K562 (cell line): ENCODE data around the gene EXT2. TPM values are rescaled to one million over a fixed set of nuclear protein-coding genes. Genes with fewer than 3 reads are reported as not detected.

Source experiments
- ATAC-seq: fragments of 200-7000 bp; cut with Tn5 transposase; 3 replicates; pipeline ENCODE4 v1.9.1; 2020; ENCODE audit warnings: moderate library complexity
- BruUV-seq: library from RNA; stranded (reverse); fragments of 400-500 nt; replicated peaks from 2 replicates; lab custom pipeline; 2021; lab: Mats Ljungman, UMichigan
- CTCF ChIA-PET: fragments of 300-600 bp; formaldehyde crosslinking; extraction: SDS; loops from one replicate; lab custom pipeline; 2021; ENCODE audit warnings: low intra/inter-chr PET ratio; lab: Yijun Ruan, JAX
- POLR2A ChIA-PET: fragments of 300-600, 350-650 bp; sonication (Branson Sonifier 250); formaldehyde crosslinking; extraction: SDS; loops from one replicate; lab custom pipeline; 2021; ENCODE audit warnings: antibody characterized with exemption, inconsistent platforms; lab: Yijun Ruan, JAX
- DNase-seq, 4 experiments: peaks; one replicate each; pipeline versions ENCODE4 v3.0.0 to v3.0.0-alpha.2; 2011 to 2018; ENCODE audit warnings: low spot score in 3 of 4, mixed read lengths in 3 of 4; ENCODE audit errors: extremely low read depth in 1 of 4
- FAIRE-seq: peaks from 2 replicates; lab custom pipeline; 2011; peaks lifted over from hg19 to GRCh38; lab: Jason Lieb, UNC
- H2AFZ ChIP-seq: 2 replicates; pipeline ENCODE4 v1.6.0; 2011; ENCODE audit warnings: low read depth, low read length, control low read depth, inconsistent platforms
- H3K27ac ChIP-seq: fragments of 200-600 bp; 3 replicates; pipeline ENCODE4 v1.8.0; 2011; ENCODE audit warnings: low read depth, mild to moderate bottlenecking, control low read depth, inconsistent platforms, low read length, moderate library complexity, mixed read lengths; ENCODE audit errors: extremely low read depth
- H3K27me3 ChIP-seq, 2 experiments: fragments of 300-600 bp in 1 of 2; 2 replicates in 1 of 2; 3 replicates in 1 of 2; pipeline versions ENCODE4 v1.6.0 to v1.8.0; 2011; ENCODE audit warnings: inconsistent platforms in 2 of 2, low read length in 2 of 2, mild to moderate bottlenecking in 1 of 2, mixed read lengths in 1 of 2, moderate library complexity in 1 of 2; ENCODE audit not compliant: control insufficient read depth in 2 of 2, insufficient read depth in 2 of 2
- H3K36me3 ChIP-seq: fragments of 300-600 bp; 3 replicates; pipeline ENCODE4 v1.8.0; 2011; ENCODE audit warnings: mild to moderate bottlenecking, low read length, inconsistent platforms; ENCODE audit not compliant: control insufficient read depth, insufficient read depth
- H3K4me1 ChIP-seq, 2 experiments: fragments of 200-600 bp in 1 of 2; replicated peaks in 1 of 2; 2 replicates in 1 of 2; 3 replicates in 1 of 2; pipeline versions ENCODE4 v1.5.1 to v1.8.0; 2011; ENCODE audit warnings: inconsistent platforms in 2 of 2, low read length in 2 of 2, mild to moderate bottlenecking in 1 of 2, mixed read lengths in 1 of 2, moderate library complexity in 1 of 2; ENCODE audit not compliant: control insufficient read depth in 2 of 2, insufficient read depth in 2 of 2
- H3K4me2 ChIP-seq: 2 replicates; pipeline ENCODE4 v1.6.1; 2011; ENCODE audit warnings: low read length, control low read depth, inconsistent platforms, mixed read lengths; ENCODE audit not compliant: insufficient read depth
- H3K4me3 ChIP-seq: fragments of 200-600 bp; sonication (generic), shearing (Covaris generic); 2 replicates; pipeline ENCODE4 v1.5.1; 2016; ENCODE audit warnings: control low read depth, inconsistent platforms
- H3K79me2 ChIP-seq: fragments of 200-600 bp; 3 replicates; pipeline ENCODE4 v1.8.0; 2011; ENCODE audit warnings: low read length, inconsistent platforms; ENCODE audit not compliant: control insufficient read depth, insufficient read depth
- H3K9ac ChIP-seq, 2 experiments: 2 replicates each; pipeline versions ENCODE4 v1.6.0 to v1.6.1; 2011; ENCODE audit warnings: low read depth in 2 of 2, low read length in 2 of 2, control low read depth in 1 of 2, inconsistent platforms in 1 of 2, mild to moderate bottlenecking in 1 of 2, mixed read lengths in 1 of 2; ENCODE audit not compliant: insufficient read depth in 1 of 2
- H3K9me1 ChIP-seq: one replicate; pipeline ENCODE4 v1.6.0; 2011; ENCODE audit warnings: inconsistent platforms, mild to moderate bottlenecking, low read length, moderate library complexity; ENCODE audit not compliant: control insufficient read depth, insufficient read depth
- H3K9me3 ChIP-seq: replicated peaks from 2 replicates; pipeline ENCODE4 v1.5.1; 2011; ENCODE audit warnings: low read depth, low read length, inconsistent platforms; ENCODE audit not compliant: control insufficient read depth, insufficient read depth
- H4K20me1 ChIP-seq: replicated peaks from 2 replicates; pipeline ENCODE4 v1.6.1; 2011; ENCODE audit warnings: low read length, inconsistent platforms, mixed read lengths; ENCODE audit not compliant: control insufficient read depth, insufficient read depth
- CBFA2T3 ChIP-seq: fragments of 450-650 bp; IDR thresholded peaks from 2 replicates; pipeline ENCODE4 v1.6.1; 2017
- FOS ChIP-seq: IDR thresholded peaks from 3 replicates; pipeline ENCODE4 v1.6.1; 2011; ENCODE audit not compliant: insufficient read length; ENCODE audit errors: extremely low read depth
- MED1 ChIP-seq: sonication (generic); formaldehyde crosslinking; IDR thresholded peaks from 2 replicates; pipeline ENCODE4 v1.8.1; 2023; ENCODE audit warnings: missing genetic modification reagents, borderline replicate concordance
- MTF1 ChIP-seq: fragments of 250-450 bp; sonication (Bioruptor Pico); IDR thresholded peaks from 2 replicates; pipeline ENCODE4 v1.9.0; 2021; ENCODE audit warnings: moderate library complexity, mild to moderate bottlenecking, inconsistent platforms, borderline replicate concordance
- SIRT6 ChIP-seq: IDR thresholded peaks from one replicate; pipeline ENCODE4 v1.6.1; 2012; ENCODE audit warnings: low read depth, mild to moderate bottlenecking, control low read depth, inconsistent platforms, low read length, moderate library complexity
- TAF9B ChIP-seq: fragments of 450-650 bp; IDR thresholded peaks from 2 replicates; pipeline ENCODE4 v1.6.1; 2018; ENCODE audit warnings: mild to moderate bottlenecking; ENCODE audit not compliant: partially characterized antibody
- TAL1 ChIP-seq: fragments of 450-650 bp; IDR thresholded peaks from 2 replicates; pipeline ENCODE4 v1.6.1; 2016; ENCODE audit warnings: mild to moderate bottlenecking
- TCF3 ChIP-seq: sonication (generic); formaldehyde crosslinking; IDR thresholded peaks from 2 replicates; pipeline ENCODE4 v1.4.0; 2020; ENCODE audit warnings: mild to moderate bottlenecking, missing genetic modification reagents
- TEAD4 ChIP-seq, 2 experiments: sonication (generic) in 1 of 2; formaldehyde crosslinking in 1 of 2; IDR thresholded peaks; 2 replicates each; pipeline versions ENCODE4 v1.6.1 to v1.8.0; 2012 to 2022; ENCODE audit warnings: borderline replicate concordance in 1 of 2, inconsistent platforms in 1 of 2, low read length in 1 of 2, mild to moderate bottlenecking in 1 of 2, missing genetic modification reagents in 1 of 2
- ZFP1 ChIP-seq: fragments of 450-650 bp; formaldehyde crosslinking; IDR thresholded peaks from 2 replicates; pipeline ENCODE4 v1.4.0; 2020; ENCODE audit warnings: mild to moderate bottlenecking, mixed read lengths
- ZFPM2 ChIP-seq: fragments of 250-450 bp; sonication (Bioruptor Pico); IDR thresholded peaks from 2 replicates; pipeline ENCODE4 v1.5.1; 2022; ENCODE audit warnings: mild to moderate bottlenecking
- ZNF253 ChIP-seq: fragments of 250-450 bp; sonication (Bioruptor Pico); conservative IDR thresholded peaks from 2 replicates; pipeline ENCODE4 v1.6.1; 2021; ENCODE audit warnings: mild to moderate bottlenecking
- ZNF274 ChIP-seq: IDR thresholded peaks from 2 replicates; pipeline ENCODE4 v1.6.1; 2011; ENCODE audit warnings: low read depth, mild to moderate bottlenecking, low read length, moderate library complexity, borderline replicate concordance
- ZNF766 ChIP-seq: fragments of 200-800 bp; sonication (Bioruptor generic); conservative IDR thresholded peaks from 2 replicates; pipeline ENCODE4 v1.6.1; 2016; ENCODE audit warnings: missing genetic modification characterization, missing compliant biosample characterization
- WGBS: fragments of 100-300 bp; shearing (Covaris generic); methylation state at CpG from one replicate; pipeline ENCODE4 v1.1.6; 2016; ENCODE audit warnings: low coverage, mixed read lengths; ENCODE audit not compliant: insufficient coverage; ENCODE audit errors: missing lambda C conversion rate; 5-methylcytosine and 5-hydroxymethylcytosine counted together
- in situ Hi-C: fragments of 300-500 bp; cut with MboI; formaldehyde crosslinking; loops from 4 replicates; pipeline ENCODE4 v1.15.0; 2018; ENCODE audit warnings: inconsistent platforms, mixed read lengths
- intact Hi-C: fragments of 100-400 bp; cut with micrococcal nuclease; formaldehyde crosslinking; loops from 2 replicates; pipeline ENCODE4 v1.14.2; 2022
- polyA plus RNA-seq, 8 experiments: library from polyadenylated mRNA; depleted of rRNA in 4 of 8; stranded (reverse) in 5 of 8; unstranded in 3 of 8; fragments of >200 nt; fragmentation: Nextera tagmentation in 2 of 8; fragmentation: Illumina TruSeq in 1 of 8; extraction: Ambion mirVana in 2 of 8; extraction: Trizol in 1 of 8; gene quantifications; 2 replicates each; pipeline versions ENCODE4 v1.2.1 to v1.2.3, GENCODE V29; 2011 to 2014; ENCODE audit warnings: inconsistent platforms in 1 of 8, missing spikeins in 1 of 8
- total RNA-seq, 7 experiments: library from RNA; depleted of rRNA in 6 of 7; stranded (reverse); fragments of >200 nt in 6 of 7; fragmentation: Illumina TruSeq in 2 of 7; extraction: Trizol in 2 of 7; gene quantifications; 2 replicates each; pipeline versions ENCODE4 v1.2.1 to v1.2.3, GENCODE V29; 2011 to 2021; ENCODE audit warnings: low replicate concordance in 1 of 7
- TF ChIP-seq, protein P1 (sequence below): sonication (generic); formaldehyde crosslinking; IDR thresholded peaks from 2 replicates; pipeline ENCODE4 v1.8.0; 2022; ENCODE audit warnings: mild to moderate bottlenecking, low read depth, missing genetic modification reagents
- TF ChIP-seq, protein P2 (sequence below): sonication (generic); formaldehyde crosslinking; IDR thresholded peaks from 2 replicates; pipeline ENCODE4 v1.8.0; 2022; ENCODE audit warnings: missing genetic modification reagents, mild to moderate bottlenecking, moderate library complexity, borderline replicate concordance

EXT2 gene
- total and polyA plus RNA-seq, 9 of the 15 experiments (the other 6 are each of a cell fraction or from before 2014, with no cell fraction given) = 7.5 to 52.1 (median 38.1) TPM

DNA sequence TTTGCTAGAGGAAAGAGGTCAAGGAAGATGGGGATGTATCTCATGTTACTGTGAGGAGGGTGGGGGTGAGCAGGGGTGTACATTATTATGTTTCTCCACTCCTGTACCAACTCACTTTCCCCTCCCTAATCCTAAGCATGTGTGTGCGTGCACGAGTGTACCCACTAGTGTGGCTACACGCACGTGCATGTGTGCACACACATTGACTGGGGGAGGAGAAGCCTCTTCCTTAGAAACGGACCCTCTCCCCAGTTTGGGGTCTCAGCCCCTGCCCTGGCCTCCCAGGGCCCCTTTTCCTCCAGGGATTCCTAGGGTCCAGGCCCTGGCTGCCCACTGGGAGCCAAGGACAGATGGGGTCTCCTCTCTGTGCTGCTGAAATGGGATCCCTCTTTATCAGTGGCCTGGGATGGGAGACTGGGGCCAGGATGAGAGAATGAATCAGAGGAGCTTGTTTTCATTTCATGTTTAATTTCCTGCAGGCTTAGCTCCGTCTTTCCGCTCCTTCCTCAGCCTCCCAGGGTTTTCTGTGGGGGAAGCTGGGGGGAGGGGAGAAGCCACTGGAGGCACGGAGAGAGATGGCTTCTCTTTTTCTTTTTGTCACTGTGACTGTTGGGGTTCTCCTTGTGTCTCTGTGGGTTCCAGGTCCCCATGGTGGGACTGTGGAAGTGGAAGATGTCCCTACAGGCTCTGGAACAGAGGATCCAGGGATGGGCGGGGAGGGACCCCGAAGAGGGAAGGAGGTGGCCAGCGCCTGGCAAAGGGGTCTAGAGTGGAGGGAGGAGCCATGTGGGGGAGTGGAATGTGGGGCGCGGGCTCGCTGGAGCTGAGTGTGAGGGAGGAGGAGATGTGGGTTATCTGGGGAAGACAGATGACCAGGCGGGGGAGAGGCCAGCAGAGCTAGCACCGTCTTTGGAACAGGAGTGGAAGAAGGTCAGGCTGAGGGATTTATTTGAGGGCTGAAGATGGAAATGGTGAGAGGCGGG is 174.2 kb downstream of the EXT2 start (continued):
- TF ChIP-seq MTF1 (CRISPR knock-in tag) (no peak), MED1 (no peak), ZNF253 (CRISPR knock-in tag) (no peak), TAF9B (no peak), ZFP1 (no peak)

DNA sequence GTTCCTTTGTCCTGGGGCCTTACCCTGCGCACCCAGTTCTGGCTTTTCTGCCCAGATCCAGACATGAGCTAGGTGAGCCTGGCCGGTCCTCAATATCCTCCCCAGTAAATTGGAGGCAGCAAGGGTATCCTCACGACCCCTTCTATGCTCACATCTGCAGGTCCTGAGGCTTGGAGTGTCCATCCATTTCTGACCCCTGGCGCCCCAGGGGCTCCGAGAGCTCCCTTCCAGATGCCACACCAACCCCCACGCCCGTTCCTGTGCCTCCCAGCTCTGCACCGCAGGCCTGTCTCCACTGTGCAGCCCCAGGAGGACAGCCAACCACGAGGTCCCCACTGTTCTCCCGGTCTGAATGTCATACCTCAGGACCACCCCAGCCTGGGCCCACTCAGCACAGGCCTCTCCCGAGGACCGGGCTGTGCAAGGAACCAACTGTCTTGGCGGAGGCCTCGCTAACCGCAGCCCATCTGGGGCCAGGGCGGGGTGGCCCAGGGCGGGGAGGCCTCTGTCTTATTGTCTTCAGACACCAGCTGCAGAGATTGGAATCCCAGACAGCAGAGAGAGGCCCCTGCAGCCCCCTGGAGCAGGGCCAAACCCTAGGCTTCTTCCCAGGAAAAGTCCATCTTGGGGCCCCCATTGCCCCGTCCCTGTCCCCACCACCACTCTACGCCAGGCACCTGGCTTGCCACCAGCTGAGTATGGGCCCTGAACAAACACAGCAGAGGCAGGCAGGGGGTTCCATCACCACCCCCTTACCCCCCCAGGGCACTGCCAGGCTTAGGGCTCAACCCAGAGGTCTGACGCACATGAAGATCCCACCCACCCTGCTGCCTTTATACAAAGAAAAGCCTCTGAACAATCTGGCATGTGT is 175.2 kb downstream of the EXT2 start:
- DNase-seq (peak; percentile 71 to 77 (median 72)), FAIRE-seq (peak; percentile 52), ATAC-seq (peak; percentile 84)
- POLR2A ChIA-PET = interaction anchor here (0.5 to 2.1 kb wide), 11 partner anchors 9 to 614 kb away, joined by 3 to 8 read pairs (median 3); no protein-coding TSS in a partner anchor
- H3K9me3 ChIP-seq = no peaks in the 10 kb centered on the region
- H3K9me1 ChIP-seq = no peaks in the 10 kb centered on the region
- intact Hi-C loops (loop anchor here (5.0 kb wide), 2 partner anchors 93 to 133 kb away; no protein-coding TSS in a partner anchor), in situ Hi-C loops (no loop called here)
- H4K20me1 ChIP-seq = peaks cover 10% of the 10 kb centered on the region; the same call in 1 of the 2 replicates
- BruUV-seq = no TSS peak
- peak overlapping the region in 1 of 2 experiments; percentile 84; a peak in 2 of 4 replicates for H3K9ac ChIP-seq
- 0 out of 2 replicates have a peak overlapping the region, but pooled peaks have one; percentile 58 for H2AFZ ChIP-seq
- peaks cover 50 to 58% of the 10 kb centered on the region in 2 experiments for H3K4me1 ChIP-seq
- H3K27me3 ChIP-seq = no peaks in the 10 kb centered on the region
- CTCF ChIA-PET = no interaction called here
- peak overlapping the region; percentile 49; the same call in 2 of the 3 replicates for H3K27ac ChIP-seq
- peak overlapping the region; percentile 74 for H3K4me2 ChIP-seq
- H3K79me2 ChIP-seq = no peaks in the 10 kb centered on the region
- peak overlapping the region; percentile 11; the same call in 1 of the 2 replicates for H3K4me3 ChIP-seq
- no peaks in the 10 kb centered on the region for H3K36me3 ChIP-seq
- WGBS = 10% methylated on average over 20 of the region's 20 CpGs
- TF ChIP-seq TEAD4 (IDR thresholded peaks at IDR 0.05; ENCODE audit: low read length) (peak; percentile 44), TEAD4 (CRISPR knock-in tag; IDR thresholded peaks at IDR 0.05; ENCODE audit: borderline replicate concordance) (no peak), SIRT6 (no peak), FOS (no peak), CBFA2T3 (peak; percentile 72), ZFPM2 (CRISPR knock-in tag) (no peak), TCF3 (CRISPR knock-in tag) (peak; percentile 55), TAL1 (peak; percentile 40; the same call in 1 of the 2 replicates), ZNF766 (CRISPR knock-in tag) (peak; percentile 19; the same call in 1 of the 2 replicates), ZNF274 (no peak)
- TF ChIP-seq, protein P1, sequence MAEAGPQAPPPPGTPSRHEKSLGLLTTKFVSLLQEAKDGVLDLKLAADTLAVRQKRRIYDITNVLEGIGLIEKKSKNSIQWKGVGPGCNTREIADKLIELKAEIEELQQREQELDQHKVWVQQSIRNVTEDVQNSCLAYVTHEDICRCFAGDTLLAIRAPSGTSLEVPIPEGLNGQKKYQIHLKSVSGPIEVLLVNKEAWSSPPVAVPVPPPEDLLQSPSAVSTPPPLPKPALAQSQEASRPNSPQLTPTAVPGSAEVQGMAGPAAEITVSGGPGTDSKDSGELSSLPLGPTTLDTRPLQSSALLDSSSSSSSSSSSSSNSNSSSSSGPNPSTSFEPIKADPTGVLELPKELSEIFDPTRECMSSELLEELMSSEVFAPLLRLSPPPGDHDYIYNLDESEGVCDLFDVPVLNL = no peak
- TF ChIP-seq, protein P2, sequence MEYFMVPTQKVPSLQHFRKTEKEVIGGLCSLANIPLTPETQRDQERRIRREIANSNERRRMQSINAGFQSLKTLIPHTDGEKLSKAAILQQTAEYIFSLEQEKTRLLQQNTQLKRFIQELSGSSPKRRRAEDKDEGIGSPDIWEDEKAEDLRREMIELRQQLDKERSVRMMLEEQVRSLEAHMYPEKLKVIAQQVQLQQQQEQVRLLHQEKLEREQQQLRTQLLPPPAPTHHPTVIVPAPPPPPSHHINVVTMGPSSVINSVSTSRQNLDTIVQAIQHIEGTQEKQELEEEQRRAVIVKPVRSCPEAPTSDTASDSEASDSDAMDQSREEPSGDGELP (CRISPR knock-in tag) = peak; percentile 85; the same call in 1 of the 2 replicates
